ENCODE measurements around the gene BMPR1A.

- no peak for TF ChIP-seq CTCF (IDR thresholded peaks at IDR 0.05 in 2 of 3, conservative IDR thresholded peaks at IDR 0.05 in 1 of 3; ENCODE audit: borderline replicate concordance in 1 of 3, insufficient read depth in 1 of 3, low read depth in 2 of 3, low read length in 2 of 3)
- no peak for TF ChIP-seq JUND (IDR thresholded peaks at IDR 0.05)
- TF ChIP-seq ZNF274 (IDR thresholded peaks at IDR 0.05; ENCODE audit: low read depth, low read length) = no peak
- no peak for TF ChIP-seq SRF (IDR thresholded peaks at IDR 0.05; ENCODE audit: low read depth)
- no peak for TF ChIP-seq SIN3A (IDR thresholded peaks at IDR 0.05; ENCODE audit: low read depth)
Measured at GRCh38 chr10:86785968-86786367, 29.5 kb downstream of the BMPR1A start.
